Cerebellar cortex (tissue), 1 donor: ENCODE measurements around the gene SLC25A25.
"Not testable (repeated sequence)": the region's sequence is repeated elsewhere in the genome, so short reads cannot be mapped to it uniquely, and the experiment has no call there.

Source experiments
- DNase-seq: peaks from one replicate; pipeline ENCODE4 v3.0.0-alpha.2; 2015; ENCODE audit warnings: low spot score

Gene SLC25A25

DNA sequence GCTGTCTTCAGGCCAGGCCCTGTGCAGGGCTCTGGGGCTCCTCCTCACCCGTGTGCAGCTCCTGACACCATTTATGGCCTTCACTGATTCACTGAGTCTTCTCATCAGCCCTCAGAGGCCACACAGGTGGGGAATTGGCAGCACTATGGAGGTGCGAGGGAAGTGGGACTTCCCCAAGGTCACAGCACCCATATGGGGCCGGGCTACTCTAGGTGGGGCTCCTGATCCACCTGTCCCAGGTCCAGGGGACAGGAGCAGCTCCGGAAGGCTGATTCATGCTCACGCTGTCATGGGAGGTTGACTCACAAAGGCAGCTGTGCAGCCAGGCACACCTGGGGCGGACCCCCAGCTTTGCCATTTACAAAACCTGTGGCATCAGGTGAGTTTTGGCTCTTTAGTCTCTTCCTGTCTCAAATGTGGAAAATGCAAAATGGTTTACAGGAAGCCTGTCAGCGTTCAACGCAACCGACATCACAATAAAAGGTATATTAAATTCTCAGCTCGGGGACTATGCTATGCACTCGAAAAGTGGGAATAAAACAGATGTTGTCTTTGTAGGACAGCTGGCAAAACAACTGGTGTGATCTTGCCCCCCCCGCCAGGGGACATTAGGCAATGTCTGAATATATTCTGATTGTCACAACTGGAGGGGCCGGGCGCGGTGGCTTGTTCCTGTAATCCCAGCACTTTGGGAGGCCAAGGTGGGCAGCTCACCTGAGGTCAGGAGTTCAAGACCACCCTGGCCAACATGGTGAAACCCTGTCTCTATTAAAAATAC lies 15.9 kb upstream of the SLC25A25 start:
- no peak for DNase-seq

DNA sequence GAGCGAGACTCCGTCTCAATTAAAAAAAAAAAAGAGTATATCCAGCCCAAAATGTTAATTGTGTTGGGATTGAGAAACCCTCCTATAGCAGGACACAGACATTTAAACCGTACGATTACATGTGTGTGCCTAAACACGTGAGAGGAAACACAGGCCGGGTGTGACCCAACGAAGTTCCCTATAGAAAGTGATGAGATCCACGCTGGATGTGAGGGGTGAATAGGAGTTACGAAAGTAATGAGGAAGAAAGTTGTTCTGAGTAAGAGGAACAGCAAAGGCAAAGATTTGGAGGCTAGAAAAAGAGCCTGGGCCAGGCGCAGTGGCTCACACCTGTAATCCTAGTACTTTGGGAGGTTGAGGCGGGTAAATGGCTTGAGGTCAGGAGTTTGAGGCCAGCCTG lies 14.5 kb upstream of the SLC25A25 start:
- DNase-seq = no peak

DNA sequence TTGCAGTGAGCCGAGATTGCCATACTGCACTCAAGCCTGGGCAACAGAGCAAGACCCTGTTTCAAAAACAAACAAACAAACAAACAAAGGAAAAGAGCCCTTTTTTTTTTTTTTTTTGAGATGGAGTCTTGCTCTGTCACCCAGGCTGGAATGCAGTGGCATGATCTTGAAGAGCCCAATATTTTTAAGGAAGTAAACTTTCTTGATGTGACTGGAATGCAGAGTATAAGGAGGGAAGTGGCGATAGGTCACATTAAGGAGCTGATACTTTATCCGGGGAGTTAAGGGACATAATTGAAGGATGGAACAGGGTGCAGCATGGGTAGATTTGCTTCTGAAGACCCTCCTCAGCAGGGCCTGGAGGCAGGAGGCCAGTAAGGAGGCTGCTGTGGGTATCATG lies 13.9 kb upstream of the SLC25A25 start:
- DNase-seq = no peak

DNA sequence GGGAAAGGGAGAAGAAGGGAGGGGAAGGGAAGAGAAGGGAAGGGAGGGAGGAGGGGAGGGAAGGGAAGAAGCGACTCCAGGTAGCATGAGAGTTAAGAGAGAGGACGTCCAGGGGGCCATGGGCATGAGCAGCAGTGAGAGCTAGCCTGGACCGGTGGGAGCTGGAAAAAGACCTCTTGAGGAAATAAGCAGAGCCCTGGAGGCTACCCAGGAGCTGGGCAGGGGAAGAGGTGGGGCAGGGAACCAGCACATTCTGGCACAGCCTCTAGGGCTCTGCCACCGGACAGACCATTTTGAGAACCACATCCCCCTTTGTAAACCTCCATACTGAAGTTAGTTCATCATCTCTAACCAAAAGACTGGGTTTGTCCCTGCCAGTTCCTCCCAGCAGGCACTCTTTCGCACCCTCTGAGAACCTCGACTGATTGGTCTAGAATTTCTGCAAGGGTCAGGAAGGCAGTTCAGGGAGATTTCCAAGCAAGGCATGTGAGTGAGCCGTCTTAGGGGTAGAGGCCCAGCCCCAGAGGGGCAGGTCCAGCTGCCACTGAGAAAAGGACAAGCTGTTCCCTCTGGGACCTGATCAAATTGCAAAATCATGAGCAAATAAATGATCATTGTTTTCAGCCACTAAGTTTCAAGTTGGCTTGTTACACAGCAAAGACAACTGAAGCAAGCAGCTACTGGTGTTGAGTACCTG lies 12.5 kb upstream of the SLC25A25 start:
- no peak for DNase-seq

DNA sequence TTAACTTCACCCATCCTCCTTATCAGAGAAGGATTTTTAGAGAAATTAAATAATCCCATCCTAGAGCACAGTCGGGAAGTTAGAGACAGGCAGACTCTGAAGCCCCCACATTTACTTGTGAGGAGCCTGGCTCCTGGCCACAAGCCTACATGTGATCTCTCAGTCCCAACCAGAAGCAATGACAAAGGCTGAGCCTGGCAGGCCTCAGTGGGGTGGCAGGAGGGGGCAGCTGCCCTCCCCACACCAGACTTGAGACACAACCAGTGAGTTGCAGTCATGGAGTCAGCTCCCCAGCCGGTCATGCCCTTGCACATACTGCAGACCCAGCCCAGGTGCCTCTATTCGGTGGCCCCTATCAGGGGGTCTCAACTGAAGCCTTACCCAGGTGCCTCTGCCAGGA lies 11.9 kb upstream of the SLC25A25 start:
- DNase-seq = no peak

DNA sequence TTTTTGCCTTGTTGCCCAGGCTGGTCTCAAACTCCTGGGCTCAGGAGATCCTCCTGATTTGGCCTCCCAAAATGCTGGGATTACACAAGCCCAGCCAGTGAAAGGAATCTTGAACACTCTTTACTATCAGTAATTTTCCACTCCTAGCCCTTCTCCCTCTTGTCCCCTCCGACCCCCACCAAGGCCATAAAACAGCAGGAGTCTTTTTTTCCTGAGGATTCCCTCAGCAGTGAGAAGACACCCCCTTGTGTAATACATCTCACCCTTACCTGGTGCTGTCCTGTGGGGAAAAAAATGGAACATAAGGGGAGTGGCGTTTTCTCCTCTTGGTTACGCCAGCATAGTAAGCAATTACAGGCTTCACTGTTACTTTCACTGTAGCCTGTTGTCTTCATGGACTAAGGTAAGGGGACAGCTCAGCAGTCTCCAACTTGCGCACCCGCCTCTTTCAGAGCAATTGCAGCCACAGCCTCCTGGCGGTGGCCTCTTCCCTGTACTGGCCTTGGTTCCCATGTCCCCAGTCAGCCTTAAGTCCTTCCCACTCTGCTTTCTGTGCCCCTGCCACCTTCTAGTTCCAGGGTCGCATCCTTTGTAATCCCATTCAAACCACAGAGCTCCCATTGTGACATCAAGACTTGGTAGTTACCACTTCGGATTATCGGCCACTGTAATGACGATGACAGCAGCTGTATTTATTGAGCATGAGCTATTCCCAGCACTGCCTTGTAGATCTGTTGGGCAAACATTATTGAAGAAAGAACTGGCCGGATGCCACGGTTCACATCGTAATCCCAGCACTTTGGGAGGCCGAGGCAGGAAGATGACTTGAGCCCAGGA lies 10.9 kb upstream of the SLC25A25 start:
- DNase-seq = no peak

DNA sequence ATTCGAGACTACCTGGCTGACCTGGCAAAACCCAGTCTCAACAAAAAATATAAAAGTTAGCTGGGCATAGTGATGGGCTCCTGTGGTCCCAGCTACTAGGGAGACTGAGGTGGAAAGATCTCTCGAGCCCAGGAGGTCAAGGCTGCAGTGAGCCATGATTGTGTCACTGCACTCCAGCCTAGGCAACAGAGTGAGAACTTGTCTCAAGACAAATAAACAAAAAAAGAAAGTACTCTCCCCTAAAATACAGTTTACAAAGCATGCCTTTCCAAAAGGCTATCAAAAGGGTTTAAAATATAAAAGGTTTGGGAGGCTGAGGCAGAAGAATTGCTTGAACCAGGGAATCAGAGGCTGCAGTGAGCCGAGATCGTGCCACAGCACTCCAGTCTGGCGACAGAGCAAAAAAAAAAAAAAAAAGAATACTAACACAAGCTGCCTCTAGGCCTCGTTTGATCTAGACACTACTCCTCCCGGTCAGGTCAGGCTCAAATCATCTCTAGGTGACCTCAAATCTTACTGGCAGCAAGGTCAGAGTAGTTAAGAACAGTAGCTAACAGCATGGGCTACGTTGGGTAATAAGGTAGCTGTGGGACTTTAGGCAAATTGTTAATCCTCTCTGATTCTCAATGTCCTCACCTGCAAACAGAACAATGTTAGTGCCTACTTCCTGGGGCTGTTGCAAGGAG lies 10.2 kb upstream of the SLC25A25 start:
- no peak for DNase-seq

DNA sequence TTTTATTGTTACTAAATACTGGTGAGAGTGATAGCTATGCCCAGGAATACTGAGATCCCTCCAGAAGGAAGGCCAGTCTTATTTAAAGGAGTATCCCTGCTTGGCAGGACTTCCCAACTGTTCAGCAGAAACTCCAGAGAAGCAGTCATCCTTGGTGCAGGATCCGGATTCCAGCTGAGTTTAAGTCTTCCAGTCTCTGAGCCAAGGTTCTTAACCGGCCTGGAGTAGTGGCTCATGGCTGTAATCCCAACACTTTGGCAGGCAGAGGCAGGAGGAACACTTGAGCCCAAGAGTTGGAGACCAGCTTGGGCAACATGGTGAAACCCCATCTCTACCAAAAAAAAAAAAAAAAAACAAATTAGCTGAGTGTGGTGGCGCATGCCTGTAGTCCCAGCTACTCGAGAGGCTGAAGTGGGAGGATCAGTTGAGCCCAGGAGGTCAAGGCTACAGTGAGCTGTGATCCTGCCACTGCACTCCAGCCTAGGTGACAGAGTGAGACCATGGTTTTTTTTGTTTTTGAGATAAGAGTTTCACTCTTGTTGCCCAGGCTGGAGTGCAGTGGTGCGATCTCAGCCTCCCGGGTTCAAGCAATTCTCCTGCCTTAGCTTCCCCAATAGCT lies 8.6 kb upstream of the SLC25A25 start:
- DNase-seq = no peak

DNA sequence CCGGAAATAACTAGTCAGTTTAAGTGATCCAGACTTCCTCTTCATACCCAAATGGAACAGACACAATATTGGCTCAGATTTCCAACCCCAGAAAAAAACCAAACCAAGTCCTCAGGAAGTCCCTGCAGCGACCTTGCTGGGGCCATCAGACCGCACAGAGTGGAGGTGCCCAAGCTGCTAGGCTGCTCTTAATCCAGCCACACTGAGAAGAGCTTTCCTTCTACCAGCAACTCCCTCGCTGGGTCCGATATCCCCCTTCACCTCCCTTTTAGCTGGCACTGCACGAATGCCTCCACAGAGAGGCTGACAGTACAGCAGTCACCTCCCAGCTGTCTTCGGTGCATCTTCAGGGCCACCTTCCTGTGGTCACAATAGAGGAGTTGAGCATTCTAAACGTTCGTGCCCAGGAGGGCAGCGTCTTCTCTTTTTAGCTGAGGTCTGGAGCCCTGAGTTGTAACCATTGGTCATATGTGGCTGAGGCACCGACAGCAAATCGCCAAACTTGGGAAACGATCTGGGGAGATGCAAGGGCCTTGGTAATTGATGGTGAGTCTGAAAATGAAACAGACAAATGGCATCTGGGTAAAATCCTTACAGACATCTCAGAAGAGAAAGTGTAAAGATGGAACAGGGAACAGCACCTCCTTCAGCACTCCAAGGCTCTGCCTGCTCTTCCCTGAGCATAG lies 6.6 kb upstream of the SLC25A25 start:
- no peak for DNase-seq

DNA sequence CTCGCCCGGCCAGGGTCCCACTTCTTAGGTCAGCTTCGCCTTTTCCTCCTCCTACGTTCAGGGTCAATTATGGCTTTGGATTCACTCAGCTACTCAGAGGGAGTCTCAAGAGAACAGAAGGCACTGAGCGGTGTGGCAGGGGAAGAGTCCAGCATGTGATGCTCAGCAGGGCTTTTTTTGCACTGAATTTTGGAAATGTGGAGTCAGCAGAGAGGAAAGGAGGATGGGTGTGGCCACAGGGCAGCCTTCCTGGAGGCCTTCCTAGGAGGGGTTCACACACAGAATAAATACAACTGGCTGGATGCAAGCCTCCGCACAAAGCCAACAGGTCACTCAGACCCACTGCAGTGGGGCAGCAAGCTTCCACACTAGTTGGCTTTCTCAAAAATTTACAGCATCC lies 5.8 kb upstream of the SLC25A25 start:
- no peak for DNase-seq

DNA sequence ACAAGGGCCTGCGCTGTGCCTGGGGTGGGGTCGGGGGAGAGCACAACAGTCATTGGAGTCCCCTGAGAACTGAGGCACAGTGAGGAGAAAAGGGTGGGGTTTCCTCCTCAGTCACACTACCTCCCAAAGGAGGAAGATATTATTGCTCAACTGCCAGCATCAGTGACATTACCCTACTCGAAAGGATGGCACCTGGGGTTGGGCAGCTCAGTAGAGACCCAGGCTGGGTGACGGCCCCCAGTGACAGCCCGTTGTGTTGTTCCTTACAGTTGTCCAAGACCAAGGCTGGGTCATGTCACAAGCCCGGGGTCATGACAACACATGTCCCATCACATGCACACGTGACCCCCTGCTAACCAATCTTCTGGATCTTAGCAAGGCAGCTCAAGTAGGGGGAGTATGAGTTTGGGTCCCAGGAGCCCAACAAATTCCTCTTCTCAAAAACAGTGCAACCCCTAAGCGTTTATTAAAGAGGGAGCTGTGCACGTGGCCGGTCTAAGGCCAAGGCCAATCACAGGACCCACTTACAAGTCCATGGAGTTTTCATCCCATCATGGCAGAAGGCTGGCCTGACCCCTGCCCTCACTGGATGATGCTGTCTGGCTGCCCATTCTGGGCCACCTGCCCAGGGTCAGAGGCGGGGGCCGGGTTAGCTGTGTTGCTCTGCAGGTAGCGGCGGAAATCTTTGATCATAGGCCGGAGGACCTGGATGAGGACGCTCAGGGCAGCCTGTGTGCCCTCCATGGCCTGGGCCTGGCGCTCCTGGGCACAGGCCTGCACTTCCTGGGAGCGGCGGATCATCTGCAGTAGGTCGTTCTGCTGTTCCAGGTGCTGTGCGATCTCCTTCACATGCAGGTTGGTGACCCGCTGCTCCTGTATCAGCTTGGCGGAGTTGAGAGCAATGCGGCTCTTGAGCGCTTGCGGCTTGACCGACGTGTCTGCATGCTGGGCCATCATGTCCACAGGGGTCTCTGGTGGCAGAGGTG lies 4.9 kb upstream of the SLC25A25 start:
- no peak for DNase-seq

DNA sequence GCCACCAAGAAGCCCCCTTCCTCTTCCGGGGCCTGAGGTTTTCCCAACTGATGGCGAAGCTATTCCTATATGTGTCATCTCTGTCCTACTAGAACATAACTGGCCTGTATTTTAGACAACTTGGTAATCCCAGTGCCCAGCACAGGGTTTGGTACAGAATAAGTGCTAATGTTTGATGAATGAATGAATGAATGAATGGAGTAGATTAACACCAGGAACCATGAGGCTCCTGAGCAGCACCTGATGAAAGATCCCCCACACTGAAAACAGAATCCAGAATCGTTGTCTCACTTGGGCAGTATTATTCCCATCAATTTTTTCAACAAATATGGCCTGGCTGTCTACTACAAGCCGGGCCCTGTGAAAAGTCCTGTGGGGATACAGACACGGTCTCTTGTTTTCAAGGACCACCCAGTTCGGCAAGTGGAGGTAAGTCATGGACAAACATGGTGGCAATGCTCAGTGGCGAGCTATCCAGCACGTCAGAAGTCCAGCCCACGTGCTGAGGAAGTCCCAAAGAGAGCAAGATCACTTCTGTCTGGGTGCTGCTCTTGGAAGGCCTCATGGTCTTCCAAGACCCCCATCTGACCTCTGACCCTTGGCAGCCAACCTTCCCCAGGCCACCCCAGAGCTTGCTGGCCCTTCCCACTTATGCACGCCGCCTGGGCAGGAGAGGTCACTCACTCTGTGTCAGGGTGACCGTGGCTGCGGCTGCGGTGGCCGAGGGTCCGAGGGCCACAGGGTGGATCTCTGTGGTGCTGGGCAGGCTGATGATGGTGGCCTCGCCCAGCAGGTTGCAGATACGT lies 1.9 kb upstream of the SLC25A25 start:
- no peak for DNase-seq

DNA sequence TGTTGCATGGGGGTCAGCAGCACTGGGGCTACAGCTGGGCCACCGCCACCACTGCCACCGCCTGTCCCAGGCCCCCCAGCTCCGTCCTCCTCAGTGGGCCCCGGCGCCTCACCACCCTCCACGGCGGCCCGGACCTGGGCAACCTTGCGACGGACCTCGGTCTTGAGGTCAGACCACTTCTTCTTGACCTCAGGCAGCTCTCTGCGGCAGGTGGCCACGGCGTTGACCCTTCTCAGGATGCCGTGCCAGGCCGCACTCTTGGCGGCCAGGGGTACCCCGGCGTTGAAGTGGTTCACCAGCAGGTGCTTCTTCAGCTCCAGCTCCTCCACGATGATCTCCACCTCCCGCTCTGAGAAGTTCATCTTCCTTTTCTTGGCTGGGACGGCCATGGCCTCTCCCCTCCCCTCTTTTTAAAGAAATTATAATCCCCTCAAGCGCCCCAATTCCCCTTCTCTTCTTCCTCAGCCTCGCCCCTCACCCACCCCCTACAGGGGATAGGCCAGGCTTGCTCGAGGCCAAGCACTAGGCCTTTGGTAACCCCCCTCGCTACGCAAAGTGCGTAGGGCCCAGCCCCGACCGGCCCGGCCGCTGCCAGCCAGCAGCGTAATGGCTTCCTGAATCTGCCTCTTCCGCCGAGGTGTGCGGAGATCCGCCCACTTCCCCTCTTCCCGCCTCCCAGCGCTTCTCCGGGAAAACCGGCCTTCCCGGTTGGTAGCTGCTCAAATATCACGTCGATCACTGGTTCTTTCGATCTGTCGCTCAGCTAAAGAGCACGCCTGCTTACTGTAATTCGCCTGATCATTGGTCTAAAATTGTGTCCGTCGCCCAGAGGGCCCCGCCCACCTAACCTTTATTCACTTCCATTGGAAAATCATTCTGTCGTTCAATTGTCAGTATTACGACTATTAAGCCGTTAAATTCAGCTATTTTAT lies 1.1 kb upstream of the SLC25A25 start, which contains the start of gene NAIF1:
Gene NAIF1 (minus strand): TSS at position 608 of the 932 bp plus-strand sequence. CDS start 219 bp downstream, at position 389.
- DNase-seq = peak; percentile 100

DNA sequence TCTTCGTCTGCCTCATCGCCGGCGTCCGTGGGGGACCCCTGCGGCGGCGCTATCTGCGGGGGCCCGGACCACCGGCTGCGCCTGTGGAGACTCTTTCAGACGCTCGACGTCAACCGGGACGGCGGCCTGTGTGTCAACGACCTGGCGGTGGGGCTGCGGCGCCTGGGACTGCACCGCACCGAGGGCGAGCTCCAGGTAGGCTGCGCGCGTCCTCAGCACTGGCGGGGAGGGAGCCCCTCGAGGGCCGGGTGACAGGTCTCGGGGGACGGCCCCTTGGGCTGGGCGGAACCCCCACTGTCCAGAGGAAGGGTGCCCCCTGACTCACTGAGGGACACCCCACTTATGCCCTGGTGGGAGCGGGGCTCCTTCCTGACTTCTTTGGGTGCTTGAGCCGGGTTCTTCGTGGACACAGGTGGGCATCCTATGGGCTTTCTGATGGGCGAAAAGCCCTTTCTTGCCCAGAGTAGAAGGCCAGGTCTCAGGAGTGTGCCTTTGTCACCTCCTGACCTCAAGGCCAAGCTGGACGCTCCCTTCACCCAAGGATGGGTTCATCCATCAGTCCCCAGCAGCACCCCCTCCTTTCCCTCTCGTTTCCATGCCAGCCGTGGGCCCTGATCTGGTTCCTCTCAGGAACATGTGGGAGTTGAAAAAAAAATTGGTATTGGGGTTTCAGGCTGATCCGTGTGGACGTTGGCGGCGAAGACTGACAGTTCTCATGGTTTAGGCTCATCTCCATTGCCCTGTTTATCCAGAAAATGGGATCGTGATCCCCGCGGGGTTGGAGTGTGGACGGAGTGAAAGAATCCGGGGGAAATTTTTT lies 564 bp downstream of the SLC25A25 start:
- DNase-seq = no peak

DNA sequence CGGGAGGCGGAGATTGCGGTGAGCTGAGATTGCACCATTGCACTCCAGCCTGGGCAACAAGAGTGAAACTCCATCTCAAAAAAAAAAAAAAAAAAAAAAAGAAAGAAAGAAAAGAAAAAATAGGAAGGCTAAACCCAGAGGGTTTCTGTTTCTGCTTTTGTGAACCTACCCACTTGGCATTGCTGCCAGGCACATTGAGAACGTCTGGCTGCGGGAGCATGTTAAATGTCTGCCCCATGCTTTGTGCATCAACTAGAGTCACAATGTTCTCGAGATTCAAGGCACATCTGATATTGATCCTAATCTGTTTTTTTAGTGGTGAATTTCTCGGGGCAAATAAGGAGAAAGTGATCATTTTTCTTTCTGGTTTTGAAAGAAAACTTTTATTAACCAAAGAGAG lies 2.8 kb downstream of the SLC25A25 start:
- no peak for DNase-seq

DNA sequence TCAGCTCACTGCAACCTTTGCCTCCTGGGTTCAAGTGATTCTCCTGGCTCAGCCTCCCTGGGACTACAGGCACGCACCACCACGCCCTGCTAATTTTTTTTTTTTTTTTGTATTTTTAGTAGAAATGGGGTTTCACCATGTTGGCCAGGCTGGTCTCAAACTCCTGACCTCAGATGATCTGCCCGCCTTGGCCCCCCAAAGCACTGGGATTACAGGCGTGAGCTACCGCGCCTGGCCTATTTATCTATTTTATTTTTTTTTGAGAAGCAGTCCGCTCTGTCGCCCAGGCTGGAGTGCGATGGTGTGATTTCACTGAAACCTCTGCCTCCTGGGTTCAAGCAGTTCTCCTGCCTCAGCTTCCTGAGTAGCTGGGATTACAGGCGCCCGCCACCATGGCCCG lies 3.4 kb downstream of the SLC25A25 start:
- DNase-seq = not testable (repeated sequence)
